GM19193 (cell line): ENCODE measurements around the gene JAK1.

Experiments
- POLR2A ChIP-seq: IDR thresholded peaks from 4 replicates; pipeline ENCODE4 v1.6.1; 2011; ENCODE audit not compliant: insufficient read depth, insufficient read length; ENCODE audit errors: extremely low read depth

JAK1 gene

DNA sequence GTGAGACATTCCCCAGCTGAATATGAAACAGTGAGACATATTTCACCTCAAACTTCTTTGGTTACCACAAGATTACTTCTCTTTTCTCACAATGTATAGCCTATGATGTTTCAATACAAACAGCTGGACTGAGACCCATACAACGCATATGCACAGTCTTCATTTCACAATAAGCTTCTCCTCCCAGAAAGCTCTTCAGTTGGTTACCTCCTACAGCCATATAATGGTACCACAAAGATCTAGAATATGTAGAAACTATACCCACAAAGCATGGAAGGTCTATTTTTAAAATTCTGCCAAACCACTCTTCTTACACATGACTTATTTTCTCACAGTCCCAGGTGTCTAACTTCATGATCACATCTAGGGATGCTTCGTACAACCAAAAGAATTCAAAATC is 70.8 kb downstream of the JAK1 start:
- TF ChIP-seq POLR2A, result no peak

DNA sequence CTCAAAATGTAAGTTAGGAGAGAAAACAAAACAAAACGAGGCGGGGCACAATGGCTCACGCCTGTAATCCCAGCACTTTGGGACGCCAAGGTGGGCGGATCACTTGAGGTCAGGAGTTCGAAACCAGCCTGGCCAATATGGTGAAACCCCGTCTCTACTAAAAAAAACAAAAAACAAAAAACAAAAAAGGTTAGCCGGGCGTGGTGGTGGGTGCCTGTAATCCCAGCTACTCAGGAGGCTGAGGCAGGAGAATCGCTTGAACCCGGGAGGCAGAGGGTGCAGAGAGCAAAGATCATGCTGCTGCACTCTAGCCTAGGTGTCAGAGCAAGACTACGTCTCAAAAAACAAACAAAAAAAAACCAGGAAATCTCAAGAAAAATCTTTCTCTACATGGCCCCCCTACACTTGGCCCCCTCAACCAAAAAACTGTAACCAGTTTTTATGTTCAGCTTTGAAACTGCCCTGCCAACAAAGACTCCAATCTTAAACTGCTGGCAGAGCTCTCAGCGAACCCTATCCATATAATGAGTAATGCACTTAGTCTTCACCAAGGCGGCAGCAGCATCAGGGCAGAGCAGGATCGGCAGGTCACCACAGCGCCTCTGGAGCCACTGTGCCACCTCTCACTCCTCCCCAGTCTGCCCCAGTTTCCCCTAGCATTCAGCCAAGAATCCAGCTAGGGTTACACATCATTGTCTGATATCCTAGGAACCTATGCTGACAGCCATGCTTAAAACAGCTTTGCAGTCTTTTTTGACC is 71.7 kb downstream of the JAK1 start:
- no peak for TF ChIP-seq POLR2A

DNA sequence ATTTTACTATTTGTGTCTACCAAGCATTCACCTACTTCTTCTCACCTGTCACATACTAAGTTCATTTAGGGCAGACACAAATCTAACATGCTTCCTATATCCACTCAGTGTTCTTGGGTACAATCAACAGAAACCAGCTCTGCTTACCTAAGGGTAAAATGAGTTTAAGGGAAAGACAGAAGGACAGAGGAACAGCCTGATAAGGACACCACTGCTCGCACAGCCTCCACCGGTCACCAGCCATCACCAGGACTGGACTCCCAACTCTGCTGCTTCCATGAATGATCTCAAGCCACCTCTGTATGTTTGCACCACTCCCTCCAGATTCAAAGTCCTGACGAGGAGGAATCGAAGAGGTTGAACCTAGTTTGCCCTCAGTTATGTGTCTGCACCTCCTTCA is 72.4 kb downstream of the JAK1 start:
- no peak for TF ChIP-seq POLR2A

DNA sequence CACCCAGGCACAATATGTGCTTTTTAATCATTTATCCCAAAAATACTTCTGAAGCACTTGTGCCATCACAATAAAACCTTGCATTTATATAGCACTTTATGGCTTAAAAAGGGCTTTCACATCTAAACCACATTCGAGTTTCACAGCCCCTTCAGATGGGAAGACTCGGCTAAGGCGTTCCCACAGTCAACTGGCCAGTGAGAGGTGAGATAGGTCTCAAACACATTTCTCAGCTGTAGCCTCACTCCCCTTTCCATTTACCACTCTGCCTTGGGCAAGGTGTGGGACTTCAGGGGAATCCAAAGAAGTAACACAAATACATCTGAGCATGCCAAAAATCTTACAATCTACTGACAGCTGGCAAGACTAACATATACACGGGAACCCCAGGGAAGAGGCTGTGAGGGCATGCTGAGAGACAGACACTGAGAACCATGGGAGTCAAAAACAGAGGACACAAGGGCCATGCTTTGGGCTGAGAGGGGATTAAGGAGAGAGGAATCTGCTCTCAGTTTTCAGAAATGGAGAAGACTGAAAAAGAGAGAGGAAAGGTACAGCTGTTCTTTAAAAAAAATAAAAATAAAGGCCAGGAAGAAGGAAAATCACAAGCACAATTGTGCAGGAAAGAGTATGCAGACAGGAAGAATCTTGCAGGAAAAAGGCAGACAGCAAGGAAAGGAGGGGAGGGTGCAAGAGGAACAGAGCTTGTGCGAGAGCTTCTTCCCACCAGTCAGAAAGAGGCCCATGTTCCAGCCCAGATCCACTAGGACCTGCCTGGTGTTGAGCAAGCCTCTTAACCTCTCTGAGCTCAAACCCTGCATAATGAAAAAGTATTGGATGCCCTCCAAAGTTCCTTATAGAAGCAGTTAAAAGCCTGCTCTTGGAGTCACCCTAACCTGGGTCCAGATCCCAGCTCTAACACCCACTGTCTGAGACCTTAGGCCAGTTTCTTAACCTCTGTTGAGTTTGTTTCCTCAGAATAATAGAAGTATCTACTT is 73.5 kb downstream of the JAK1 start:
- TF ChIP-seq POLR2A, result no peak

DNA sequence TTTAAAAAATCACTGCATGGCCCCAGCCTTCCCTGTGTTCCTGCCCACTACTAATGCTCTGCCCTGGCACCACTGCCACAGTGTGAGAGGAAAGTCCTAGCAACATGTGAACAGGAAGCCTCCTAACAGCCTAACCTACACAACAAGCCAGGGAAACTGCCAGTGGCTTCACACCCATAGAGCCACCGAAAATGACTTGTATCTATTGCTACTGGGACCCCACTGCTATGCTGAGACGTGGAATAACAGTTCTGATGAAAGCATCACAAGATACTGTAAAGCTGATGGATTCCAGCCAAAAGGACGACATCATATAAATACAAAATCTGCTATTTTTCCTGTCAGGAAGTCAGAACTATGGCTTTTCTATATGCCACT is 74.9 kb downstream of the JAK1 start:
- no peak for TF ChIP-seq POLR2A

DNA sequence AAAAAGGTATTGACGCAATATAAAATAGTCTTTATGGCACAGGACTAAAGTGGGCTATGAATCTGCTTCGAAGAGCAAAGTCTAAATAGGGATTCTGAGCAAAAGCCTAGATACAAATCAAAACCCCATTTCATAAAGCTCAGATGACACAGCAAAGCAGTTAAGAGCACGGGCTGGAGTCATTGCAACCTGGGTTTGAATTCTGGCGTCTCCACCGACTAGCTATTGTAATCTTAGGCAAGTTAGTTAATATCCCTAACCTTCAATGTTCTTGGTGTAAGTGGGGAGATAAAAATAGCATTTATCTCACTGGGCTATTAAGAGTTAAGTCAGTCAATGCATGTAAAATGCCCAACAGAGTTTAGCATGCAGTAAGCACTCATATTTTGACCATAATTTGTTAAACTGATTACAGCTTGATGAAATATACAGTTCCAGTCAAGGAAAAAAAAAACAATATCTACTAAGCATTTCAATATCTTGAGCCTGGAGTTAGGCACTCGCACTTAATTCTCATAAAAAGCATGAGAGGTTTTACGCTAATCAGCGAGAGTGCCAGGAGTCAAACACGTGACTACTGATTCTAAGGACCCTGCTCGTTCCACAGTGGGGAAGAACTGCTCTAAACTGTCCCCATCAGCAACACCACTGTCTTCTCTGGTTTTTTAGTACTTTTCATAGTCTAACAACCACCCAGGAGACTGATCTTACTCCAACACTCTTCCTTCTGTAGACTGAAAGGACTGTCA is 75.5 kb downstream of the JAK1 start:
- no peak for TF ChIP-seq POLR2A

DNA sequence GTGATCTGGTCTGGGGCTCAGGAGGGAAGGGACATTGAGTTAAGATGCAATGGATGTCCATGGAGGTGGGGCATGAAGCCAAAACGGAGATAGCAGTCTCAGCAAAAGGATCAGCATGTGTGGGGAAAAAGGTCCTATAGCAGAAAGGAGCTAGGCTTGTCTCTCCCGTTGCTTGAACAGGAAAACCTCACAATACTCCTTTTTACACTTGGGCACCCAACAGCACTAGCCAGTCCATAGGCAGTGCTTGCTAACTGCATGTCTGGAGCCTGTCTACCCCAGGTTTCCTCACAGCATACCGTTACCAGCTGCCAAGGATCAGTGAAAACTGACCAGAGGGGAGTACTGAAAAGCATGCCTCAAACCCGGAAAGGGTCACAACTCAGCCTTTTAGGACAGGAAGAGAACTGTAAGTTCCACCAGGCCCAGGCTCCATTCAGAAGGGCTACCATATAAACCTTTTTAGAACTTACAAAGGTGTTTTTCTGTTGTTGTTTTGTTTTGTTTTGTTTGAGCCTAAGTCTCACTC is 78.6 kb downstream of the JAK1 start:
- TF ChIP-seq POLR2A, result no peak

DNA sequence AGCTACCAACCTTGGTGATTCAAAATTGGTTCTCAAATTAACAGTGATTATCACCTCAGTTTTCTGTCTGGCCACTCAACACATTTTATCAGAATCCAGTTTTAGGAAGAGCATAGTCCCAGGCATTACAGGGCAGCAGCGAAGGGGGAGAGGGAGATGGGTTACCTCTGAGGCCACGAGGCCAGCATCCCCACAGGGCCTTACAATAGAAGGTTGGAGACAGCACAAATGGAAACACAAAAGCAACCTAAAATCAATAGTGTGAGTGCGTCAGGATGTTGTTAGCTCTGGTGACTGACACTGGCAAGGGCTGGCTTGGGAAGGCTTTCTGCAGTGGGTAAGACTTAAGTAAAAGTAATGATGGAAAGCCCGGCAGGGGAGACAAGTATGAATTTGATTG is 79.5 kb downstream of the JAK1 start:
- TF ChIP-seq POLR2A, result no peak

DNA sequence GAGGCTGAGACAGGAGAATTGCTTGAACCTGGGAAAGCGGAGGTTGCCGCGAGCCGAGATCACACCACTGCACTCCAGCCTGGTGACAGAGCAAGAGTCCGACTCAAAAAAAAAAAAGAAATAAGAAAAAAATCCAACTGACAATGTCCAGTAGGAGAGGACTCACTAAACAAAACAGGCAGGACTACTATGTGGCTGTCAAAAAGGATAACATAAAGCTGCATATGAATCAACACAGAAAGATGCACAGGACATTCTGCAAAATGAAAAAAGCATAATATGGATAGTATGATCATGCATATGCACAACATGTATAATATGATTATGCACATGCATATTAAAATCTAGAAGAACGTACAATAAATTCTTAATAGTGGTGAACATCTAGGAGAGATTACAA is 80.7 kb downstream of the JAK1 start:
- no peak for TF ChIP-seq POLR2A

DNA sequence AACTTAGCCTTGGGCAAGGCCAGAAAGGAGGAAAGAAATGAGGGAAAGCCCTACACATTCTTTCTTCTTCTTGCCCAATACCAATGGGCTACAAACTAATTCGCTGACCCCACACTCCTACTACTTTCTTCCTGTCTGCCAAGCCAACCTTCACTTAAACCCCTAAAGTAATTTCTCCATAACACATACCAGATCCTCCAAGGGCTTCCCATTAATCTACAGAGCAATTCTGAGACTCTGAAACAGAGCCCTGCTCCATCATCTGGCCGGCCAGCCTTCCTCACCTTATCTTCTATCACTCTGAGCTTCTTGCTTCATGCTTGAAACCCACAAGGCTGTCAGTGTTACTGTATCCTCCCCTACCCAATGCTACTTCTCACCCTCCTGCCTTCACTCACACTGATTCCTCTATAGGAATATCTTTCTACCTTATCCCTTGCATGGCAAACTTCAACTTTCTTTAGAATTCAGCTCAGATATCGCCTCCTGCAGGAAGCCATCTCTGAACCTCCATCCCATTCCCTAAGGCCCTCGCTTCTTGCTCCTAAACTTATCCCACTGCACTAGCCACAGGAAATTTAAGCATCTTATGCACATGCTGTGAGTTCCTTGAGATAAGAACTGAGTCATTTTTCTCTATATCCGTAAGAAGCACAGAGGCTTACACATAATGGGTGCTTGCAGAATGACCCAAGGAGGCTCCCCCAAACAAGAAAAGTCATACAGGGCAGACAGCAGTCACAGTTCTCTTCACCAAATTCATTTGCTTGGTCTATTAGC is 81.9 kb downstream of the JAK1 start:
- TF ChIP-seq POLR2A, result no peak

DNA sequence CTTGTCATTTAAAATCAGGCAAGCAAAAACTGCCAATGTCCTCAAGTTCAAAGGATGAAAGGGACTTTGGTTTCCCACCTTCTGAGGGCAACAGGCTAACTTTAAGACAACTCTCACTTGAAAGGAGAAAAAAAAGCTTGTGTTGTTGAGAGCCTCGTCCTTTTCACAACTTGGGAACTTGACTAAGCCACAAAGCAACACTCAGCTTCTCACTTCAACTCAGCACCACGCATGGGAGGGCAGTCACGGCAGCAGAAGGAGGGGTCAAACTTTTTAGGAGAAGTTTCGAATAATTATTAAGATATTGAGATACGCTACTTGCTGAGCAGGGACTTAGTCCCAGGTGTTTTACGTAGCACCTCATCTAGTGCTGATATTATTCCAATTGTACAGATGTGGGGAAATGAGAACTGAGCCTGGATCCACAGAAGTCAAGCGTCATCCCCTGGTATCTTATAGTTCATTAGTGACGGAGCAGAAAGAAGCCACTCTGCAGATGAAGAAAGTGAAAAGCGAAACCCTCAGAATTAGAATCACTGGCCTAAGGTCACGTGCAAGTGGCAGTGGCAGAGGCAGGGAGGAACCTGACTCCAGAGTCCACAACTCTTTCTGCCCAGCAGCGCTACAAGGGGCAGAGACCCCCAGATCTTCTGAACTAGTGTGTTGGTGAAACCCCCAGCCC is 83.6 kb downstream of the JAK1 start:
- TF ChIP-seq POLR2A, result no peak

DNA sequence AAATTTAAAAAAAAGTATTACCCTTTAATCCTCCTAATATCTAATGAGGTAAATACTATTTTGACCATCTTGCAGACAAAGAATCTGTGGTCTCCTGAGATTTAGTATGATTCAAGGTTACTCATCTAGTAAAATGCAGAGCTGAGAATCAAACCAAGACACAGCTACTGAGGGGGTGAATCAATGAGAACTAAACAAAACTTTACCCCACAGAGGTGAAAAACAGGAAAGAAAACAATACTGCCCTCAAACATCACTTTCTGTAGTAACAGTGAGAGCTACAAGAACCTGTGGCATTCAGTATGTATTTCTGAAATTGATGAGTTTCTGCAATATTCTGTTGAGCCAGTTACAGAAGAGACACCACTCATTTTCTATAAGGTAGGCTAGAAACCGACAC is 85.1 kb downstream of the JAK1 start:
- no peak for TF ChIP-seq POLR2A

DNA sequence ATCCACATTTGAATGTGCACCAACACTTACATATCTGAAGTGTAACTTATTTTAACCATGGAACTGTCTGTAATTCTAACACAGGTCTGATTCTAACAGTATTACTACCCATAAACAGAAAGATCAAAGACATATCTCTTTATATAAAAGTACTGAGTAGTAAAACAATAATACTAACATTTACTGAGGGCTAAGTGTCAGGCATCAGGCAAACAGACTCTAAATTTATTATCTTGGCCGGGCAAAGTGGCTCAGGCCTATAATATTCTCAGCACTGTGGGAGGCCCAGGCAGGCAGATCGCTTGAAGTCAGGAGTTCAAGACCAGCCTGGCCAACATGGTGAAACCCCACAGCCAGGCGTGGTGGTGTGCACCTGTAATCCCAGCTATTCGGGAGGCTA is 85.9 kb downstream of the JAK1 start:
- no peak for TF ChIP-seq POLR2A
